IPS-20b (cell line): ENCODE data around the gene OMP.

Experiments
- H3K27ac ChIP-seq: one replicate; pipeline ENCODE4 v1.5.1; 2013; ENCODE audit warnings: low read length
- H3K27me3 ChIP-seq: 2 replicates; pipeline ENCODE4 v1.6.1; 2013; ENCODE audit warnings: mild to moderate bottlenecking, low read length, inconsistent platforms; ENCODE audit not compliant: insufficient read depth
- H3K36me3 ChIP-seq: 2 replicates; pipeline ENCODE4 v1.6.1; 2013; ENCODE audit warnings: low read depth, mild to moderate bottlenecking, inconsistent platforms, low read length, moderate library complexity; ENCODE audit not compliant: insufficient read depth
- H3K4me1 ChIP-seq: 2 replicates; pipeline ENCODE4 v1.6.1; 2013; ENCODE audit warnings: mild to moderate bottlenecking, control low read depth, inconsistent platforms, low read length, moderate library complexity; ENCODE audit not compliant: insufficient read depth
- H3K4me3 ChIP-seq: 2 replicates; pipeline ENCODE4 v1.5.1; 2013; ENCODE audit warnings: mild to moderate bottlenecking, low read length, inconsistent platforms
- H3K9ac ChIP-seq: 2 replicates; pipeline ENCODE4 v1.6.1; 2013; ENCODE audit warnings: low read depth, mild to moderate bottlenecking, inconsistent platforms, low read length, moderate library complexity
- H3K9me3 ChIP-seq: 2 replicates; pipeline ENCODE4 v1.6.1; 2013; ENCODE audit warnings: mild to moderate bottlenecking, low read depth, low read length, inconsistent platforms; ENCODE audit not compliant: insufficient read depth

The OMP gene

DNA sequence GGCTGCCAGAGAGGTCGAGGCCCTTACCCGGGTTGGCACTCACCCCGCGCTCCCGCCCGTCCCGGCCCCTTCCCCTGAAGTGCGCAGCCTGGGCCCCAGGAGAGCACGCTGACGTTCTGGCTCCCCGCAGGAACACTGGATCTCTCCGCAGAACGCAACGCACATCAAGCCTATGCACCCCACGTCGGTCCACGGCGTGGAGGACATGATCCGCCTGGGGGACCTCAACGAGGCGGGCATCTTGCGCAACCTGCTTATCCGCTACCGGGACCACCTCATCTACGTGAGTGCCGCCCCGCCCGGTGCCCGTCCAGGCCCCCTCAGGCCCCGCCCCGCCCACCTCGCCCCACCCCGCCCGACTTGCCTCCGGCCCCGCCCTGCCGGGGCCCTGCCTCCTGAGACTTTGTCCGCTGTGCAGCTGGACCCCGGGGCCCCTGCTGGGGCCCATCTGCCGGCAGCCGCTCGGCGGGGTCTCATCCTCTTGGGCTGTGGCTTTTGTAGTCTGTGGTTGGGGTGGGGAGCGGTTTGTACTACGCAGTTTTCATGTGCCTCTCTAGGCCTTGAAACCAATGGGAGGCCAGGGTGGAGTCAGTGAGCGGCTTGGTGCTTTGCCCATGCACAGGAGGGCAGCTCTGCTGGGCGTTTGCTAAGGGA lies 45.2 kb downstream of the OMP start:
- H3K4me1 ChIP-seq, result no peaks in the 10 kb centered on the region; the same call in 1 of the 2 replicates
- H3K9ac ChIP-seq, result peak overlapping the region; percentile 55; the same call in 1 of the 2 replicates
- H3K4me3 ChIP-seq, result peak overlapping the region; percentile 73
- H3K9me3 ChIP-seq, result no peaks in the 10 kb centered on the region
- no peak overlapping the region for H3K27ac ChIP-seq
- H3K36me3 ChIP-seq, result no peaks in the 10 kb centered on the region
- H3K27me3 ChIP-seq, result peaks cover 15% of the 10 kb centered on the region

DNA sequence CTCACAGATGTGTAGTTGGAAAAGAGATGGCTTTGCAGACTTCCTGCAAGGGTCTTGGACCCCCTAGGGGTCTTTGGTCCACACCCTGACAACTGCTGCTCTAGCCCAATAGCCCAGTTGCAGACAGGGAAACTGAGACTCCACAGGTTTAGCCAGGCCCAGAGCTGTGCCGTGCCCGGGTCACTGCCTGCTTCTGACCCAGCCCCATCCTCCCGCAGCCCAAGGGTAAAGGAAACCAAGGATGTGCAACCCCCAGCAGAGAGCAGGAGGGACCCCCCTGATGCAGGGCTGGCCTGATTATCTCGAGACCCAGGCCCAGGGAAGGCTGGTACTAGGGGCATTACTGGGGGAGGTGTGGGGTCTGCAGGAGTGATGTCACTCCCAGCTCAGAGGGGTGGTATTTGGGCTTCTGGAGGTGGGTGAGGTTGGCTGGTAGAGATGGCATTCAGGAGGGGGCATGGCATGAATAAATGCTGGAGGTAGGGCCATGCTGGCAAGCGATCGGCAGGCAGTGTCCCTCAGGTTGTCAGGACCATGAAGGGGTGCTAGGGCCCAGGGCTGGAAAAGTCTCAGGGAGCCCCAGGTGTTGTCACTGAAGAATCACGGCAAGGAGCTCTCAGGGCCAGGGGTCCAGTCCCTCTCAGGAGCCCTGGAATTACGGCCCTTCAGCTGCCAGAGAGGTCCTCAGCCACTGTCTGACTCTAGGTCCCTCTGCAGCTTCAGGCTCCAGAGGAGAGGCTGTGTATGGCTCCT lies 46.5 kb downstream of the OMP start:
- H3K27ac ChIP-seq, result no peak overlapping the region
- H3K4me3 ChIP-seq, result no peak overlapping the region
- peaks cover 15% of the 10 kb centered on the region for H3K27me3 ChIP-seq
- H3K36me3 ChIP-seq, result no peaks in the 10 kb centered on the region
- no peaks in the 10 kb centered on the region for H3K9me3 ChIP-seq
- H3K9ac ChIP-seq, result no peak overlapping the region
- H3K4me1 ChIP-seq, result no peaks in the 10 kb centered on the region; the same call in 1 of the 2 replicates

DNA sequence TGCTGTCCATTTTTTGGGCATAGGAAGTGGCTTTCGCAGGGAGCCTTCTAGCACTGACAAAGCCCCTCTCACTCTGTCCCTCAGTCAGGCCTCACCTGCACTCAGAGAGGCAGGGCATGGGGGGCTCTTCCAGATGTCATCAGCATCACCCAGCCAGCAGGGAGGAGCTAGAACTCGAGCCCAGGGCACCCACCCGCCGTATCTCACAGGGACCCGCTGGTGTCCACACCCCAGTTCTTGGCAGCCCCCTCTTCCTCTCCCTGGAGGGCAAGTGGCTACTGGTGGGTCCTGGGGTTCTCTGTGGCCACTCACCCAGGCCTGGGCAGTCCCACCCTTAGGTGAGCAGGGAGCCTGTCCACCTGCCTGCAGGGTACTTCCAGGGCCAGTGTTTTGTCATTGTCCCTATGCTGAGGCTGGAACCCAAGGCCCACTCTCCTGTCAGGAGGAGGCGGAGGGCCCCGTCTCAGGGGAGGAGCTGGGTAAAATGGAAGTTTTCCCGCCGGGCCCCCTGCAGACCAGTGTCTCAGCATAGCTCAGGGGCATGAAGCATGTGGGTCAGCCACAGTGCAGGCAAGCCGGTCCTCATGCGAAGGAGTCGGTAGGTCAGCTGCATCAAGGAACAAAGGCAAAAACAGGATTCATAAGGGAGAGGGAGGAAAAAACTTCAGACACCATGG lies 47.2 kb downstream of the OMP start:
- Histone ChIP-seq H3K27me3 (peaks cover 15% of the 10 kb centered on the region), H3K9me3 (no peaks in the 10 kb centered on the region), H3K27ac (no peak overlapping the region), H3K4me1 (no peaks in the 10 kb centered on the region; the same call in 1 of the 2 replicates), H3K9ac (no peak overlapping the region), H3K4me3 (no peak overlapping the region), H3K36me3 (no peaks in the 10 kb centered on the region)

DNA sequence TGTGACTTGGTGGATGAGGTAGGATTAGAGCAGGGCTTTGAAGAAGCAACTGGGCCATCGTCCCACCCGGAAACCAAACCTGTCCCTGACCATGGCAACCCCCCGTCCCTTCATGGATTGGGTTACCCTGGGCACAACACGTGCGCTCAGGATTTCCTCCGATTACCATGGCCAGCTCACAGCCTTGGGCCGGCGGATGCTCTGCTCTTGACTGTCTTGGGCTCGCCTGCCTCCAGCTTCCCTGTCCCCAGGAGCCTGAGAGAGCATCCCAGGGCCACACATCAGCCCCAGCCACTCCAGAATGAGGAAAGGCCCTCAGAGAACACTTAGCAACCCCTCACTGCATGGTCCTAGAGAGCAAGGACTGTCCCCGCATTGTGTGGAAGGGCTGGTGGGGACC lies 48.2 kb downstream of the OMP start:
- Histone ChIP-seq H3K4me3 (no peak overlapping the region), H3K27ac (no peak overlapping the region), H3K4me1 (no peaks in the 10 kb centered on the region; the same call in 1 of the 2 replicates), H3K9me3 (no peaks in the 10 kb centered on the region), H3K9ac (no peak overlapping the region), H3K27me3 (peaks cover 15% of the 10 kb centered on the region), H3K36me3 (no peaks in the 10 kb centered on the region)

DNA sequence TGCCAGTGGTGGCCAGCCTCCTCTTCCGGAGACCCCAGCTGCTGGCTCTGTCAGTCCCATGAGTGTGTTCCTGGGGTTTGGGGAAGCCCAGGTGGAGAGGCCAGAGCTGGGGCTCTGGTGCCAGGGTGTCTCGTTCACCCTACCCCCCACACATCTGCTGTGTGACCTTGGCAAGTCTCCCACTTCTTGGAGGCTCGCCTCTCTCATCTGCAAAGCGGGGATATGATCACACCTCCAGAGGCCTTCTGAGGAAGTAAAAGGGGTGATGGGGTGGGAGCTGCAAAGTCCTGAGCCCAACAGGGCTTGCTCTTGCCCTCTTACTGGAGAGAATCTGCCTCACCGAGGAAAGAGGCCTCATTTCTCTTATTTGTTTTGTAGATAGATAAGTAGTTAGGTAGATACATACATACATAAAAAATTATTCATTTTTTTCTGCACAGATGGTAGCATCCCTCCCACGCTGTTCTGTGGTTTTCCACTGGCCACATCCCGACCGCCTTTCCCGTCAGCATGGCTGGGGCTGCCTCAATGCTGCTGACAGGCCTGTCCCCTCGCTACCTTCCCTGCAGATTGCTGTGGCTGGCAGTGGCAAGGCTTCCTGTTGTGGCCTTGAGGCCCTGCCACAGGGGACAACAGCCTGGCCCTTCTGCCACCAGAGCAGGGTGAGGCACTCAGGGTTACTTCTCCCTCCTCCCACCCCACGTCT lies 49.3 kb downstream of the OMP start:
- Histone ChIP-seq H3K27ac (no peak overlapping the region), H3K27me3 (peaks cover 11% of the 10 kb centered on the region), H3K9ac (no peak overlapping the region), H3K9me3 (no peaks in the 10 kb centered on the region), H3K4me3 (no peak overlapping the region), H3K4me1 (no peaks in the 10 kb centered on the region; the same call in 1 of the 2 replicates), H3K36me3 (no peaks in the 10 kb centered on the region)

DNA sequence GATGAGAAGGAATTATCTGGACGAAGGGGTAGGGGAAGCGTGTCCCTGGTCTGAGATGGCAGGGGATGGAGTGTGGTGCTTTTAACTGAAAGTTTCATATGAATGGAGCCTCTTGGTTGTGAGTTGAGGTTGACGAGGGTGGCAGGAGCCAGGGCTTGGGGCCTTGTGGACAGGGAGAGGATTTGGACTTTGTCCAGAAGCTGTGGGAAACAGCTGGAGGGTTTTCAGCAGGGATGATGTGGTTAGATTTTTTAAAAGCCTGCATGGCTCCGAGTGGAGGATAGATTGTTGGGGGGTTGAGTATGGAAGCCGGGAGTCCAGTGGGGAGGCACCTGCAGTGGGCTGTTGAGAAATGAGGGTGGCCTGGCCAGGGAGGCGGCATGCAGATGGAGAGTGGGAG lies 50.2 kb downstream of the OMP start:
- no peaks in the 10 kb centered on the region; the same call in 1 of the 2 replicates for H3K4me1 ChIP-seq
- no peak overlapping the region for H3K27ac ChIP-seq
- no peak overlapping the region for H3K9ac ChIP-seq
- H3K36me3 ChIP-seq, result no peaks in the 10 kb centered on the region
- no peaks in the 10 kb centered on the region for H3K9me3 ChIP-seq
- H3K4me3 ChIP-seq, result no peak overlapping the region
- peaks cover 3% of the 10 kb centered on the region for H3K27me3 ChIP-seq
